ENCODE data around the gene SCEL.

Gene SCEL

DNA sequence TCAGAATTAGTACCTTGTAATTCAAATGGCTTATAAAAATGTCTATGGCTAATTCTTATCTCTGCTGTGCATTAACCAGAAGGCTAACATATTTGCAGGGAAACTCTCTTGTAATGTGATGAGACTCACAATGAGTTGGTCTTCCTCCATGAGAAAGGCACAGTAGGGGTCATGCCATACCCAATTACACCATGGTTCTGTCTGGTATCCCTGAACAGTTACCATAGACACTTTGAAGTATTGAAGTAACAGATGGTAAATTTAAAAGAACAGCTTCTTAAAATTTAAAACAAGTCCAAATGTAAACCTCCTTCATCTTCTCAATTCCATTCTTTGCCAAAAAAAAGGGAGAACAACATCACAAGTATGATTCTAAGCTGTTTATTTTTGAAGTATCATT is 139.3 kb downstream of the SCEL start:
- no peak overlapping the region for H3K4me3 ChIP-seq (replicated peaks; ENCODE audit: low read depth, low read length)
- TF ChIP-seq, protein P1, sequence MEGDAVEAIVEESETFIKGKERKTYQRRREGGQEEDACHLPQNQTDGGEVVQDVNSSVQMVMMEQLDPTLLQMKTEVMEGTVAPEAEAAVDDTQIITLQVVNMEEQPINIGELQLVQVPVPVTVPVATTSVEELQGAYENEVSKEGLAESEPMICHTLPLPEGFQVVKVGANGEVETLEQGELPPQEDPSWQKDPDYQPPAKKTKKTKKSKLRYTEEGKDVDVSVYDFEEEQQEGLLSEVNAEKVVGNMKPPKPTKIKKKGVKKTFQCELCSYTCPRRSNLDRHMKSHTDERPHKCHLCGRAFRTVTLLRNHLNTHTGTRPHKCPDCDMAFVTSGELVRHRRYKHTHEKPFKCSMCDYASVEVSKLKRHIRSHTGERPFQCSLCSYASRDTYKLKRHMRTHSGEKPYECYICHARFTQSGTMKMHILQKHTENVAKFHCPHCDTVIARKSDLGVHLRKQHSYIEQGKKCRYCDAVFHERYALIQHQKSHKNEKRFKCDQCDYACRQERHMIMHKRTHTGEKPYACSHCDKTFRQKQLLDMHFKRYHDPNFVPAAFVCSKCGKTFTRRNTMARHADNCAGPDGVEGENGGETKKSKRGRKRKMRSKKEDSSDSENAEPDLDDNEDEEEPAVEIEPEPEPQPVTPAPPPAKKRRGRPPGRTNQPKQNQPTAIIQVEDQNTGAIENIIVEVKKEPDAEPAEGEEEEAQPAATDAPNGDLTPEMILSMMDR (IDR thresholded peaks at IDR 0.05; ENCODE audit: low read depth, low read length, missing control alignments): no peak
- no peak for DNase-seq (ENCODE audit: extremely low read depth, low read depth)

GRCh38 chr13:77678691-77679235 is 143.3 kb downstream of the SCEL start:
- H3K4me3 ChIP-seq (replicated peaks; ENCODE audit: low read depth, low read length): no peak overlapping the region
- TF ChIP-seq, protein P1 (IDR thresholded peaks at IDR 0.05; ENCODE audit: low read depth, low read length, missing control alignments): no peak
- DNase-seq (ENCODE audit: extremely low read depth, low read depth): no peak

- TF ChIP-seq, protein P1 (IDR thresholded peaks at IDR 0.05; ENCODE audit: low read depth, low read length, missing control alignments): no peak
- DNase-seq (ENCODE audit: extremely low read depth, low read depth): no peak
- no peak overlapping the region for H3K4me3 ChIP-seq (replicated peaks; ENCODE audit: low read depth, low read length)
These were observed 152.3 kb downstream of the SCEL start for GRCh38 chr13:77687799-77688198.

DNA sequence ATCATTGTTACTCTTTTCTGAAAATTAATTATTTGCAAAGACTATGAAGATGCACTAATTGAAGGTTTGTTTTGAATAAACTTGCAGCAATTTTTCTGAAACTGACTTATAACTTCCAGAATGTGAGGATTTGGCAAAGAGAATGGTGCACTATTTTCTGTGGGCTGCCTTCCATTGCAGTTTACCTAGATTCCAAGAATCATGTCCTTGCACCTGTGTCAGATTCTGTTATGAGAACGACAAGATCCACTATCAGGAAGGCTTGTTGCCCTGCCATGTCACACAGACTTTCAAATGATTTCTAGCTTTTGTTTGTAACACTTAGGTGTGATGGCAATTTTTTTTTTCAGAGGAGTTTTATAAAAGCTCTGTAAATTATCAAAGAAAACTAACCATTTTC is 156.4 kb downstream of the SCEL start:
- TF ChIP-seq, protein P1 (IDR thresholded peaks at IDR 0.05; ENCODE audit: low read depth, low read length, missing control alignments): no peak
- no peak for DNase-seq (ENCODE audit: extremely low read depth, low read depth)
- H3K4me3 ChIP-seq (replicated peaks; ENCODE audit: low read depth, low read length): no peak overlapping the region

DNA sequence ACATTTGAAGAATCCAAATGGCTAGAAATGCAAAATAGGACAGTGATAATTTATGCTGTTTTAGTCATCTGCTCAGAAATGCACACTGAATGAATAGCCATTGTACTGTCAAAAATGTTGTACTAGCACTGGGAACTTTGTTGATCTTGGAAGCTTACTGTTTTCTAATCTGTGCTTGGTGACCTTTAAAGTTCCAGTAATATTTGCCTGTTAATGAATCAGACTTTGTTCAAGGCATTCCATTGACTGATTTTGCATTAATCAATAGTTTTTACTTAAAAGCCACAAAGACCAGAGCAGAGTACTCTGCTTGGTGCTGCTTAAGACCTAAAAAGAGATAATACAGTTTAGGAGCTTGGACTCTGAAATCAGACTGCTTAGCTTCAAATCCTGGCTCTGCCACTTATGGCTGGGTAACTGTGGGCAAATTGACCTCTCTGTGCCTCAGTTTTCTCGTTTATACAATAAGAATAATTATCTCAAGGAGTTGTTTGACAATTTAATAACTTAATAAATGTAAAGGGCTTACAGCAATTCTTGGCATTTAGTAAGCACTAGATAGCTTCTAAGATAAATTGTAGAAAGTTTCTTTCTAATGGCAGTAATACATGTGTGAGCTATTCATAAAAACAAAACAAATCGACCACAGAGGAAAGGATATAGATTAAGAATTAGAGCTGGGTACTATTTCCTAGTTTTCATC is 157.4 kb downstream of the SCEL start:
- H3K4me3 ChIP-seq (replicated peaks; ENCODE audit: low read depth, low read length): no peak overlapping the region
- TF ChIP-seq, protein P1 (IDR thresholded peaks at IDR 0.05; ENCODE audit: low read depth, low read length, missing control alignments): no peak
- no peak for DNase-seq (ENCODE audit: extremely low read depth, low read depth)

- no peak for DNase-seq (ENCODE audit: extremely low read depth, low read depth)
- H3K4me3 ChIP-seq (replicated peaks; ENCODE audit: low read depth, low read length): no peak overlapping the region
- TF ChIP-seq, protein P1 (IDR thresholded peaks at IDR 0.05; ENCODE audit: low read depth, low read length, missing control alignments): no peak
These were observed 158.0 kb downstream of the SCEL start for GRCh38 chr13:77693449-77693940.

All from HFF-Myc (cell line).